A549 treated with AZD9567 at 1 μM for 4 hours (cell line): Measurements from ENCODE around the gene CHKB. TPM values are rescaled to one million over a fixed set of nuclear protein-coding genes. Genes with fewer than 3 reads are reported as not detected.

Source experiments
- total RNA-seq: library from RNA; stranded (reverse); fragments of 200-300 nt; extraction: Qiagen RNA extraction; gene quantifications from 5 replicates; pipeline ENCODE4 v1.2.3, GENCODE V29; 2022; ENCODE audit not compliant: insufficient read depth

Gene CHKB, protein sequence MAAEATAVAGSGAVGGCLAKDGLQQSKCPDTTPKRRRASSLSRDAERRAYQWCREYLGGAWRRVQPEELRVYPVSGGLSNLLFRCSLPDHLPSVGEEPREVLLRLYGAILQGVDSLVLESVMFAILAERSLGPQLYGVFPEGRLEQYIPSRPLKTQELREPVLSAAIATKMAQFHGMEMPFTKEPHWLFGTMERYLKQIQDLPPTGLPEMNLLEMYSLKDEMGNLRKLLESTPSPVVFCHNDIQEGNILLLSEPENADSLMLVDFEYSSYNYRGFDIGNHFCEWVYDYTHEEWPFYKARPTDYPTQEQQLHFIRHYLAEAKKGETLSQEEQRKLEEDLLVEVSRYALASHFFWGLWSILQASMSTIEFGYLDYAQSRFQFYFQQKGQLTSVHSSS
- 7.4 to 23.6 TPM (median 18.9 TPM) in 5 replicates for total RNA-seq

DNA sequence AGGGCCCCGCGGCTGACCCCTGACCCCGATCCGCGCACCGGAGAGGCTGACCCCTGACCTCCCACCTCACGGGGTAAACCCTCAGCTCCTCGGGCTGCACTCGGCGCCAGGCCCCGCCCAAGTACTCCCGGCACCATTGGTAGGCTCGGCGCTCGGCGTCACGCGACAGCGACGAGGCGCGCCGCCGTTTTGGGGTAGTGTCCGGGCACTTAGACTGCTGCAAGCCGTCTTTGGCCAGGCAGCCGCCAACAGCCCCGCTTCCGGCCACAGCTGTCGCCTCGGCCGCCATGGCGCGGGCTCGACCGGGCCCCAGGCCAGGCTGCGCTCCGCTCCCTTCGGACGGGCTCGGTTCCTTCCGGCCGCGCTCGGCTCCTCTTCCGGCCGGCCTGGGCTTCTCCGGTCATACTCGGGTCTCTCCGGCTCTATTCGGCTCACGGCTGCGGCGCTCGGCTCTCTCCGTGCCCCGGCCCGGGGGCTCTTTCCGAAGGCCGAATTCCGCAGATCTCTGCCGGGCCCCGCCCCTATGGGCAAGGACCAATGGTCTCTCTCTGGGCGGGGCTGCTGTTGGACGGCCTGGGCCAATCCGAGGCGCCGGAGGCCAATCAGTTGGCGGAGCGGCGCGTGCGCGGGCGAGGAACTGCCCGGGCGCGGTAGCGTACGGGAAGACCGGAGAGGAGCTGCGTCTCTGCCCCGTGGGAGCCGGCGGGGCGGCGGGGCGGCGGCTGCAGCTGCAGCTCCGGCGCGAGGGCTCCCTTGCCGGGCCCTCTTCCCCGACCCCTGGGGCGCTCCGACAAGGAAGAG, at the start of gene CHKB:
Gene CHKB, minus strand, starts transcription at position 357 of the 801 bp plus-strand sequence. Its CDS starts 68 bp downstream, at position 289.

DNA sequence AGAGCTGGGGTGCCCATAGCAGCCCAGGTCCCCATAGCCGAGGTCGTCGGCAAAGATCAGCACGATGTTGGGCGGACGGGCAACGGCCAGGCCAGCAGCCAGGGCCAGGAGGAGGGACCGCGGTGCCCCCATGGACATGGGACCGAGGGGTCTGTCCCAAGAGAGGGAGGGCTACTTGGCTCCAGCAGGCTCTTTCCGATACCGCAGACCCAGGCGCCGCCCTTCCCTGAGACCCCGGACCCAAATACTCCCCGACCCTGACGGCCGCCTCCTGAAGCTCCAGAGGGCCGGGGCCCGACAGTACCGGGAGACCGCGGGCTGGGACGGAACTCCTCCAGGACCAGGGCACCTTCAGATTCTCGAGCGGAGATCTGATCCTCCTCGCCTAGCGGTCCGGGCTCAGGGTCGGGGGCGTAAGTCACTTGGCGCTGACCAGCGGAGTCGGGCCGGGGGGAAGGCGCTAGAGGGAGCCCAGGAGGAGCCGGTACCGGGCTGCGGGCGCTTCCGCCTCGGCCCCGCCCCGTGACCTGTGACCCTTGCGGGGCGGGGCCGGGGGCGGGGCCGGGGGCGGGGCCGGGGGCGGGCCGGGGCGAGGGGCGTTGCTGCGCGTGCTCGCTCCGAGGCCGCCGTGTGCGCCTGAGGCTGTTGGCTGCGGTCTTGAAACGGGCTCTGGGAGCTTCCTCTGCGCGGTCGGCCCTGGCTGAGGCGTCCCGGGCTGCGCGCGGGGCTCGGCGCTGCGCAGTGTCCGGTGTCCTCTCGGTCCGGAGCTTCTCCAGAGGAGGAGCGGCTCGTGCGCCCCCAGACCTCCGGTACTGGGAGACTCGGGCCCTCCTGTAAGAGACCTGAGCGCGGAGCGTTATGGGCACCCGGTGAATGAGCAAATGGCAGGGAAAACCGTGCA, 45.2 kb upstream of the CHKB start, which contains the start of gene ARSA:
Gene ARSA, minus strand, starts transcription at position 511 of the 901 bp plus-strand sequence. Its CDS starts 373 bp downstream, at position 138.

DNA sequence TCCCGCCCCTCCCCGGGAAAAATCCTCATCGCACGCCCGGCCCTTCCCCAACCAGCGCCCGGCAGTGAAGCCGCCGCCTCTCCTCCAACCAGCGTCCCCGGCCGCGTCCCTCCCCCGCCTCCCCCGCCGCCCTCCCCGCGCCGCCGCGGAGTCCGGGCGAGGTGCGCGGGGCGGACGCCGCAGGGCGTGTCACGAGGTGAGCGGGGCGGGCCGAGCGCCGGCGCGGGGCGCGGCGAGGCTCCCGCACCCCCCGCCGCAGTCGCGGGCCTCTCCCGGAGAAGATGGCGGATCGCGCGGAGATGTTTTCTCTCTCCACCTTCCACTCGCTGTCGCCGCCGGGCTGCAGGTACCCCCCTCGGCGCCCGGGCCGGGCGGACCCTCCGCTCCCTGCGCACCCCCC, 17.9 kb upstream of the CHKB start, which contains the start of gene MAPK8IP2:
Gene MAPK8IP2, plus strand, starts transcription at position 256 of the 400 bp plus-strand sequence. Its CDS starts 26 bp downstream, at position 282.

DNA sequence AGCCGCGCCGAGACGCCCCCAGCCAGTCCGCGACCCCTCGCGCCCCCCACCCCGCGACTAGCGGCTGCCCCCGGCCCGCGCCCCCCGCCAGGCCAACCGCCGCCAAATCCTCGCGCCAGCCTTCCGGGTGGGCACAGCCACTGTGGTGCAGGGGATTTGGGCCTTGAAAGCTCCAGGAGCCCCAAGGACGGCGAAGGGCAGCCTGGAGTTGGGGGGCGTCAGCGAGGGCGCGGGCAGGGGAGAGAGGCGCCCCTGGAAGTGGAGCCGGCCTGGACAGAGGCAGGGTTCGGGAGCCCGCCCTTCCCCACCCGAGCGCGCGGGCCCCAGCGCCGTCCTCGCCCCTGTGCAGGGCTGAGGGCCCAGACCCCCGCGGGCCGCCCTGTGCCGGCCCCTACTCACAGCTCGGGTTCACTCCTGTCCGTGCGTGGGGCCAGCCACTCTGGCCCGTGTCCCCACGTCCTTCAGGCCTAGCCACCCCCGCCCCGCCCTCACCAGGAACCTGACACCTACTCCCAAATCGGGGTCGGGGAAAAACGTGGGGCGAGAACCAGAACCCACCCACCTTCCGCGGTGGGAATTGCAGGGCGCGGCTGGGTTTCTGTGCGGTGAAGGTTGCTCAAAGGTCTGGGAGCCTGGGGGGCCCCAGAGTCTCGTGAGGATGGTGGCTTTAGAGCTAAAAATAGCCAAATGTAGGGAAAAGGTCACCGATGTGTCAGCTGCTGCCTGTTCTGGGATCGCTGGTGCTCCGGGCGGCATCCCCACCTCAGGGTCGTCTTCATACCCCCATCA, 4.5 kb downstream of the CHKB start, which contains the start of gene CPT1B:
Gene CPT1B, minus strand, starts transcription at position 441 of the 789 bp plus-strand sequence. CDS start 512 bp downstream, outside the sequence.

DNA sequence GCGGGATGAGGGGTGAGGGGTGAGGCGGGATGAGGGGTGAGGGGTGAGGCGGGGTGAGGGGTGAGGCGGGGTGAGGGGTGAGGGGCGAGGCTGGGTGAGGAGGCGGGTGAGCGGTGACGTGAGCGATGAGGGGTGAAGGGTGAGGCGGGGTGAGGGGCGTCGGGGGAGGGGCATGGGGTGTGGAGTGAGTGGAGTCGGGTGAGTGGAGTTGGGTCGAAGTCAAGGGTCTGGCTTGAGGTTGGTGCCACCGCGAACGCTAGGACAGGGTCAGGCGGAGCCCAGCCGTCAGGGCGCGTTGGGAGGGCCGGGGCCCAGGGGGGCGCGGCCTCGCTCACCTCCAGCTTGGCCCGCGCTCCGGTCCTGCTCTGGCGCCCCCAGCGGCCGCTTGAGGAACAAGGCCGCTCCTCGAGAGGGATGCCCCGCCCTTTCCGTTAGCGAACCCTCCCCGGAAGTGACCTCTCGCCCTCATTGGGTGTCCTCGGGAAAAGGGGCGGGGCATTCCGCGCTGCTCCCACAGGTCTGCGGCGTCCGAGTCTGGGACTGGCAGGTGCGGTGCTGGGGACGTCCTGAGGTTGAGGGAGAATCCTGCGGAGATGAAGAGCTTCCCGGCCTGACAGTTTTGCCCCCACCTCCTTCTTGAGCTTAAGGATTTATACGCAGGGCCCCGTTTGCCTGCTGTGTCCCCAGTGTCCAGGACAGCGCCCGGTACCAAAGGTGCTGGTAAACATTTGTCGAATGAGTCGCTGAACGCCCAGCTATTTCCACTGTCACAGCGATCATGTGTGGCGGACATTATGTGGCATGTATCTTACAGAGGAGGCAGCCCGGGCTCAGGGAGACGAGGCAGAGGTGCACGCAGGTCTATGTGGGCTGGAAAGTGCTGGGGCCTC, 19.9 kb downstream of the CHKB start, which contains the start of gene SYCE3:
Gene SYCE3, minus strand, starts transcription at position 397 of the 890 bp plus-strand sequence. CDS start 6,514 bp downstream, outside the sequence.

DNA sequence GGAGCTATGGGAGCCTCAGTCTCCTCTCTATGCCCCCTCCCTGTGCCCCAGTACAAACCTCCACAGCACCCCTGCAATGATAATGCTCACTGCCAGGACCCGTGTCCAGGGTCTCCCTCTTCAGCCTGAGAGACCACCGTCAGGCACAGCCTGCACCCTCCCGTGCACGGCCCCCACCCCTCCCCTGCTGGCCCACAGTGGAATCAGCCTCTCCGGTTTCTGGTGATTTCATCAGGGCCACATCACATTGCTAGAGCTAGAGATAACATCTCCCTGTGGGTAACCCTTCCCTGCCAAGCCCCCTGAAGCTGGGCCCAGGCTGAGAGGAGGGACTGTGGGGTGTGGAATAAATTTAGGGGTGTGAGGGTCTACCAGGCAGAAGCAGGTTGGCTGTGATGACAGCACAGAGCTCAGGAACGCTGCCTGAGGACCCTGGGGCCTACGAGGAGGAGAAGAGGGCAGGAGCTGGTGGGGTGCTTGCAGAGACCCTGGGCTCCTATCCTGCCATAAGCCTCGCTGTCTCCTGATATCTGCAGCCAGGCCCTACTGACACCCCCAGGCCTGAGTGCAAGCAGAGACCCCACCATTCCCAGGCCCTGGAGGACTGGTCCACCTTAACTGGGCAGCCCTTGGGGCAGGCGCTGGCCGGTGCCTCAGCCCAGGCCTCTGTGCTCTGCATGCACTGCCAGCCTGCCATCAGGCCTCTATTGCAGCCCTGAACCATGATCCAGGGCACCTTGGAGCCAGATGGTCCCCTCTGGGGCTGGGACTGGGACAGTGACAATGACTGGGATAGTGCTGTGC, 36.9 kb downstream of the CHKB start, which contains the start of gene KLHDC7B:
Gene KLHDC7B, plus strand, starts transcription at position 378 of the 804 bp plus-strand sequence. Its CDS starts 345 bp downstream, at position 723.

DNA sequence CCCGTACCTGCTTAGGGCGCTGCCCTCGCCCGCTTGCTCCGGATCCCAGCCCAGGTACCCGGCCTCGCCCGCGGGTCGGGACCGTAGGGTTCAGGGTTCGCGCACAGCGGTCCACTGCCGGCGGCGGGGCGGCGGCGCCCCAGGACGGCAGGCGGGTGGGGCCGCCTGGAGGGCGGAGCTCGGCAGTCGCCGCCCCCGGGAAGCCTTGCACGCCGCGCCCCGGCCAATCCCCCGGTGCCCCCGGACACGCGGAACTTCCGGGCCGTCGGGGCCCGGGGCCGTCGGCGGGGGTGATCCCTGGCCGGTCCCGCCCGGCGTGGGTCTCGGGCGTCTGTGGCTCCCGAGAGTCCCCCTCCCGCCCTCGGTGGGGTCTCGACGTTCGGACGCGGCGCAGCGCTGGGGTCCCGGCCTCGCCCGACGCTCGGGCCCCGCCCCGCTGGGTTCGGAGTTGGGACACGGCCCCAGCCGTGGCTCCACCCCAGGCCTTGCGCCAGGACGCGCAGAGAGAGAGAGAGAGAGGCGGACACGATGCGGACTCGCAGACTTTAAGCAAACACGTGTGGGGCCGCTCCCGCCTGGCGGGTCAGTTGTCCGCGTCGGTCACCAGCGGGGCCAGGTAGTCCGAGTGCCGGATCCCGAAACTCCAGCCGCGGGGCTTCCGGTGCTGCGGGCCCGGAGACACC, 52.6 kb downstream of the CHKB start, which contains the start of gene TYMP:
Gene TYMP, minus strand, starts transcription at position 116 of the 683 bp plus-strand sequence. CDS start 303 bp downstream, outside the sequence.

Other genes with a start within 250 kb of the CHKB start
- gene PPP6R2, start 239.5 kb downstream of the CHKB start, total RNA-seq = 12.4 to 15.4 TPM (median 15.1 TPM) in 5 replicates
- 21.4 to 28.8 TPM (median 27.9 TPM) in 5 replicates for gene SBF1, start 107.8 kb downstream of the CHKB start, total RNA-seq
- gene ADM2, start 101.3 kb downstream of the CHKB start, total RNA-seq = 0.52 to 0.59 TPM (median 0.57 TPM) in 5 replicates
- 0.13 TPM in 1 of 5 replicates, not detected in the others for gene MIOX, start 96.0 kb downstream of the CHKB start, total RNA-seq
- 24.1 to 54.9 TPM (median 52.4 TPM) in 5 replicates for gene LMF2, start 75.1 kb downstream of the CHKB start, total RNA-seq
- 33.8 to 41.0 TPM (median 40.1 TPM) in 5 replicates for gene NCAPH2, start 74.6 kb downstream of the CHKB start, total RNA-seq
- 3.5 to 6.6 TPM (median 4.4 TPM) in 4 of 5 replicates, not detected in the other for gene SCO2, start 57.3 kb downstream of the CHKB start, total RNA-seq
- 14.2 to 18.0 TPM (median 17.2 TPM) in 5 replicates for gene TYMP, start 52.8 kb downstream of the CHKB start, total RNA-seq
- gene KLHDC7B, start 37.0 kb downstream of the CHKB start, total RNA-seq = 0.02 to 0.04 TPM in 2 of 5 replicates, not detected in the others
- gene SYCE3, start 19.9 kb downstream of the CHKB start, total RNA-seq = 0.33 to 0.56 TPM (median 0.40 TPM) in 3 of 5 replicates, not detected in the others
- gene CPT1B, start 4.4 kb downstream of the CHKB start, total RNA-seq = 13.1 to 20.3 TPM (median 13.8 TPM) in 5 replicates
- gene MAPK8IP2, start 17.9 kb upstream of the CHKB start, total RNA-seq = 2.1 to 3.8 TPM (median 3.6 TPM) in 5 replicates
- gene ARSA, start 45.3 kb upstream of the CHKB start, total RNA-seq = 14.3 to 25.8 TPM (median 22.9 TPM) in 5 replicates
- 3.7 to 5.3 TPM (median 4.5 TPM) in 5 replicates for gene SHANK3, start 90.0 kb upstream of the CHKB start, total RNA-seq
- 0.07 to 0.19 TPM (median 0.08 TPM) in 3 of 5 replicates, not detected in the others for gene ACR, start 155.4 kb upstream of the CHKB start, total RNA-seq
- 10.0 to 22.0 TPM (median 21.7 TPM) in 5 replicates for gene RABL2B, start 200.8 kb upstream of the CHKB start, total RNA-seq